ENCODE measurements around the gene ADGRF1. TPM values are rescaled to one million over a fixed set of nuclear protein-coding genes. Genes with fewer than 3 reads are reported as not detected.
A peak's percentile ranks its signal among the peaks of the same experiment; 100 is the strongest.

Gene ADGRF1
- total and polyA plus RNA-seq, 8 donors, result under 0.01 to 13.0 (median 2.0) TPM; not detected in 1

DNA sequence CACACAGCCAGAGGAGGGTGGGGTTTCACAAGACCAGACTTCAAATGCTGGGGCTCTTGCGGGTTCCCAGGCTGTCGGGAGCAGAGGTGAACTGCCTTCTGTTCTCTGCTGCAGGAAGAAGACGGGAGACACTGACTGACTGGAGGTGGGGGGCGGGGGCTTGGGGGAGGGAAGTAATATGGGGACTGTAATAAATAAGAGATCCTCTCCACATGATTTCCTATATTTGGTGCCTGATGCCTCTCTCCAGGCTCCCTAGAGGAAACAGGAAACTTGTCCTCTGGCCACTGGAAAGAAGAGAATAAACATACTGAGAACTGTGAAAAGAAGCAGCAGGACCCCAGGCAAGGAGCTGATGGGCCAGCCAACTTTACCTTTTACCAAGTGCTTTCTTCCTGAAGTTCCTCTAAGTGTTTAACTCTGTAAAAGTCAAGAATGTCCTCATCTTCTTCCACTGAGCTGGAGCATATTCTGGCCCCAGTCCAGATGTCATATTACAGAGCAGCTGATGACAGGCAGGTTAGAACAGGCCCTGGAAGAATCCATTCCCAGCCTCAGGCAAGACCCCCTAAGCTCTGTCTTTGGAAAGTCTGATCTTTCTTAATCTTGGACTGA, 87.2 kb downstream of the ADGRF1 start:
- Histone ChIP-seq H3K4me3 (peak overlapping the region in 1 of 4 donors; percentile 14), H3K36me3 (no peaks in the 10 kb centered on the region), H3K4me1 (peaks cover 0 to under 1% (median 0%) of the 10 kb centered on the region in 4 donors), H3K9me3 (no peaks in the 10 kb centered on the region), H3K27ac (peak overlapping the region in 1 of 5 donors; percentile 34), H3K27me3 (no peaks in the 10 kb centered on the region)
- 49 to 72% (median 68%) methylated on average over 4 of the region's 4 CpGs for WGBS, 5 donors
- intact Hi-C loops (cut with DNase I; ENCODE audit: low total_unique reads), result no loop called here
- DNase-seq, result peak in 1 of 2 donors; percentile 34
- no peak for TF ChIP-seq EP300 (IDR thresholded peaks at IDR 0.05)
- TF ChIP-seq POLR2AphosphoS5 (IDR thresholded peaks at IDR 0.05), result no peak

- no peak overlapping the region for H3K27ac ChIP-seq
- peaks cover 0 to 5% (median 0%) of the 10 kb centered on the region in 4 donors for H3K4me1 ChIP-seq
- no peaks in the 10 kb centered on the region for H3K27me3 ChIP-seq
- no peaks in the 10 kb centered on the region for H3K36me3 ChIP-seq
- H3K4me3 ChIP-seq, result no peak overlapping the region
- no peak for DNase-seq
- intact Hi-C loops (cut with DNase I; ENCODE audit: low total_unique reads), result no loop called here
- TF ChIP-seq, protein P1, sequence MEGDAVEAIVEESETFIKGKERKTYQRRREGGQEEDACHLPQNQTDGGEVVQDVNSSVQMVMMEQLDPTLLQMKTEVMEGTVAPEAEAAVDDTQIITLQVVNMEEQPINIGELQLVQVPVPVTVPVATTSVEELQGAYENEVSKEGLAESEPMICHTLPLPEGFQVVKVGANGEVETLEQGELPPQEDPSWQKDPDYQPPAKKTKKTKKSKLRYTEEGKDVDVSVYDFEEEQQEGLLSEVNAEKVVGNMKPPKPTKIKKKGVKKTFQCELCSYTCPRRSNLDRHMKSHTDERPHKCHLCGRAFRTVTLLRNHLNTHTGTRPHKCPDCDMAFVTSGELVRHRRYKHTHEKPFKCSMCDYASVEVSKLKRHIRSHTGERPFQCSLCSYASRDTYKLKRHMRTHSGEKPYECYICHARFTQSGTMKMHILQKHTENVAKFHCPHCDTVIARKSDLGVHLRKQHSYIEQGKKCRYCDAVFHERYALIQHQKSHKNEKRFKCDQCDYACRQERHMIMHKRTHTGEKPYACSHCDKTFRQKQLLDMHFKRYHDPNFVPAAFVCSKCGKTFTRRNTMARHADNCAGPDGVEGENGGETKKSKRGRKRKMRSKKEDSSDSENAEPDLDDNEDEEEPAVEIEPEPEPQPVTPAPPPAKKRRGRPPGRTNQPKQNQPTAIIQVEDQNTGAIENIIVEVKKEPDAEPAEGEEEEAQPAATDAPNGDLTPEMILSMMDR (IDR thresholded peaks at IDR 0.05), result no peak
- TF ChIP-seq POLR2AphosphoS5 (IDR thresholded peaks at IDR 0.05) (no peak), POLR2A (IDR thresholded peaks at IDR 0.05) (no peak), EP300 (IDR thresholded peaks at IDR 0.05) (no peak)
- WGBS, 5 donors, result 71 to 82% (median 76%) methylated on average over 4 of the region's 4 CpGs
- H3K9me3 ChIP-seq, result no peaks in the 10 kb centered on the region
These were observed 88.2 kb downstream of the ADGRF1 start for GRCh38 chr6:46953921-46954320.

- Histone ChIP-seq H3K9me3 (no peaks in the 10 kb centered on the region), H3K4me3 (no peak overlapping the region), H3K27me3 (no peaks in the 10 kb centered on the region), H3K36me3 (no peaks in the 10 kb centered on the region), H3K4me1 (peaks cover 0 to 5% (median 0%) of the 10 kb centered on the region in 4 donors), H3K27ac (peak overlapping the region in 4 of 5 donors; percentile 22 to 56 (median 40))
- no peak for DNase-seq
- no peak for TF ChIP-seq POLR2AphosphoS5 (IDR thresholded peaks at IDR 0.05)
- TF ChIP-seq, protein P1 (IDR thresholded peaks at IDR 0.05), result no peak
- no peak for TF ChIP-seq POLR2A (IDR thresholded peaks at IDR 0.05)
- no peak for TF ChIP-seq EP300 (IDR thresholded peaks at IDR 0.05)
- intact Hi-C loops (cut with DNase I; ENCODE audit: low total_unique reads), result no loop called here
- WGBS, 5 donors, result 59 to 65% (median 62%) methylated on average over 8 of the region's 8 CpGs
These were observed 92.4 kb downstream of the ADGRF1 start for GRCh38 chr6:46949632-46950280.

- Histone ChIP-seq H3K4me1 (peaks cover 0 to 5% (median 0%) of the 10 kb centered on the region in 4 donors), H3K27ac (peak overlapping the region in 2 of 5 donors; percentile 45 to 56)
These were observed 93.4 kb downstream of the ADGRF1 start for GRCh38 chr6:46948699-46949098.

More at GRCh38 chr6:46948699-46949098, 93.4 kb downstream of the ADGRF1 start:
- Histone ChIP-seq H3K9me3 (no peaks in the 10 kb centered on the region), H3K4me3 (no peak overlapping the region), H3K27me3 (no peaks in the 10 kb centered on the region), H3K36me3 (no peaks in the 10 kb centered on the region)
- peak in 1 of 2 donors; percentile 60 for DNase-seq
- 79 to 89% (median 82%) methylated on average over 8 of the region's 8 CpGs for WGBS, 5 donors
- TF ChIP-seq POLR2AphosphoS5 (IDR thresholded peaks at IDR 0.05), result no peak
- no peak for TF ChIP-seq POLR2A (IDR thresholded peaks at IDR 0.05)
- intact Hi-C loops (cut with DNase I; ENCODE audit: low total_unique reads), result no loop called here

Other genes with a start within 250 kb of the ADGRF1 start
- gene MEP1A, start 248.9 kb downstream of the ADGRF1 start, total RNA-seq, result 10 to 100 TPM in 1 of 5 donors, 1 to 10 TPM in 1, under 1 TPM in 1, not detected in 2; 0.43 to 15.6 (median 9.8) TPM
- gene MEP1A, start 248.9 kb downstream of the ADGRF1 start, polyA plus RNA-seq, result not detected
- 10 to 100 TPM in 3 of 5 donors, 1 to 10 TPM in 1, under 1 TPM in 1; 0.29 to 34.0 (median 18.7) TPM for gene ADGRF5, start 120.4 kb downstream of the ADGRF1 start, total RNA-seq
- gene ADGRF5, start 120.4 kb downstream of the ADGRF1 start, polyA plus RNA-seq, result 1 to 10 TPM; 1.5 to 2.8 (median 2.4) TPM

Measured in stomach (tissue), 9 donors.